VCaP (cell line): ENCODE results near the gene VEPH1.

Experiments used
- H3K27ac ChIP-seq: fragments of 450-650 bp; 2 replicates; pipeline ENCODE4 v1.5.1; 2017
- CTCF ChIP-seq: fragments of 450-650 bp; conservative IDR thresholded peaks from 2 replicates; pipeline ENCODE4 v1.5.1; 2017; ENCODE audit warnings: mild to moderate bottlenecking, moderate library complexity

VEPH1 gene

GRCh38 chr3:157531301-157531660 lies 28.1 kb upstream of the VEPH1 start:
- TF ChIP-seq CTCF, result no peak
- no peak overlapping the region for H3K27ac ChIP-seq

- no peak for TF ChIP-seq CTCF
- no peak overlapping the region for H3K27ac ChIP-seq
Measured at GRCh38 chr3:157530637-157531300, 27.6 kb upstream of the VEPH1 start.

GRCh38 chr3:157529751-157530150 lies 26.5 kb upstream of the VEPH1 start:
- H3K27ac ChIP-seq, result no peak overlapping the region
- TF ChIP-seq CTCF, result no peak

GRCh38 chr3:157529085-157529484 lies 25.9 kb upstream of the VEPH1 start:
- H3K27ac ChIP-seq, result no peak overlapping the region
- no peak for TF ChIP-seq CTCF

- TF ChIP-seq CTCF, result no peak
- no peak overlapping the region for H3K27ac ChIP-seq
Measured at GRCh38 chr3:157527131-157527881, 24.1 kb upstream of the VEPH1 start.

GRCh38 chr3:157526036-157526435 lies 22.8 kb upstream of the VEPH1 start:
- H3K27ac ChIP-seq, result no peak overlapping the region
- TF ChIP-seq CTCF, result no peak

- TF ChIP-seq CTCF, result no peak
- H3K27ac ChIP-seq, result no peak overlapping the region
Measured at GRCh38 chr3:157523814-157524213, 20.6 kb upstream of the VEPH1 start.
